Measurements from ENCODE around the gene METTL27. TPM values are rescaled to one million over a fixed set of nuclear protein-coding genes. Genes with fewer than 3 reads are reported as not detected.
A peak's percentile ranks its signal among the peaks of the same experiment; 100 is the strongest.
"Not testable (repeated sequence)": the region's sequence is repeated elsewhere in the genome, so short reads cannot be mapped to it uniquely, and the experiment has no call there.

Gene METTL27
- total RNA-seq, 1 donor from 2014 or later: 0.35 TPM

DNA sequence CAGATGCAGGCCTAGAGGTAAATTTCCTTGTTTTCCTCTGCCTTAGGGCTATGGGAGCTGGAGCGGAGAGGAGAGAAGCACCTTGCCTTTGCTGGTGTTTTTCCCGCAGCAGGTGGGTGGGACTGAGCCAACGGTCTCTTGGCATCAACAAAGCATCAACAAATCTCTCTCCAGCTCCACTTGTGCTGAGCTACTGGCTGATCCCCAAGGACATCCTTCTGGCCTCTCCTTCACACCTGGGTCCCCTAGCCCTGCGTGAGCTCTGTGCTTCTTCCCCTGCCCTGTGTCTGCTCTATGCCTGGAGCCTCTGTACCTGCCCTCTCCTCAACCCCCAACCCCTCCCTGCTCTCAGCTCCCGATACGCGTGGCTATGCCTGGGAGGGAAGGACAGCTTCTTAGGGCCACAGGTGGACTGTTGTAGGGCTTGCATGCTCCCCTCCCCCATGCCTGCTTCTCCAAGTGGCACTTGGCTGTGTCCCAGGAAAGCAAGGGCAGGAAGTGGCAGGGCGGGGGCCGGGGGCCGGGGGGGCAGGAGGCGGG is 14.7 kb downstream of the METTL27 start:
- intact Hi-C loops (cut with DNase I): no loop called here
- DNase-seq (ENCODE audit: low spot score): no peak

DNA sequence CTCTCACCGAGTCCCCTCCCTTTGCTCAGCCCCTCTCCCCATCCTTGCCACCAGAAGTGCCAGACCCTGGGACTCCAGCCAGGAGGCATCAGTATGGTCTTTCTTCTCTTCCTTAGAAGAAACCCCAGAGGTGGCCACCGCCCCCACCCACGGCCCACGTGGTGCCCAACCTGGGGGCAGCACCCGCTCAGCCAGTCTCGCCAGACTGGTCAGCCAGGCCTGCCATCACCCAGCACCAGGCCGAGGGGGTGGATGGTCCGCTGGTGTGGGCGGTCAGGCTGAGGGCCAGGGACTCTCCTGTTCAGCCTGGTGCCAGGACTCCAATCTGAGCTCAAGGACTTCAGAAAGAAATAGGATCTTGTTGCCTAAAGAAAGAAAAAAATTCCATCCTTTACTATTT is 17.3 kb downstream of the METTL27 start:
- intact Hi-C loops (cut with DNase I): no loop called here
- DNase-seq (ENCODE audit: low spot score): no peak

DNA sequence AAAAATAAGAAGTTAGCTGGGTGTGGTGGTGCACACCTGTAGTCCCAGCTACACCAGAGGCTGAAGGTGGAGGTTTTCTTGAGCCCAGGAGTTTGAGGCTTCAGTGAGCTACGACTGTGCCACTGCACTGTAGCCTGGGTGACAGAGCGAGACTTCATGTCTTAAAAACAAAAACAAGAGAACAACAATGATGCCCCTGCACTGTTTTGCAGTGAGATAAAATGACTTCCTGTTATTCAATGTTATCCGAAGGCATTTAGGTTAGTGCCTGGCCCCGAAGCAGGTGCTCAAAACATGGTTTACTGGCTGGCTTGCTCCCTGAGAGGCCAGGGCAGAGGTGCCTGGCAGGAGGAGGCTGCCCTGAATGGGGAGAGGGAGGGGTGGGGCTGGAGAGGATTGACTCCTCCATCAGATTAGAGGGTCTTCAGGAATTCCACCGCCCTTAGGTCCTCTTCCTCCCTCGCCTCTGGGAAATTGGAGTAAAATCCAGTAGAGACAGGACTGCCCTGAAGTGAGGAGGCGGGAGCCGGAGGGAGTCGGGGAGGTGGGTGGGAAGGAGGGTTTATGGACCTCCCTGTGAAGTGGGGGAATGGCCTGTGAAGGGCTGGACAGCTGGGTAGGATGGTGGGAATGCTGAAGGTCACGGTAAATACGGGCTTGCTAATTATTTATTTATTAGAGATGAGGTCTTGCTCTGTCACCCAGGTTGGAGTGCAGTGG is 18.3 kb downstream of the METTL27 start:
- DNase-seq (ENCODE audit: low spot score): no peak
- intact Hi-C loops (cut with DNase I): no loop called here

DNA sequence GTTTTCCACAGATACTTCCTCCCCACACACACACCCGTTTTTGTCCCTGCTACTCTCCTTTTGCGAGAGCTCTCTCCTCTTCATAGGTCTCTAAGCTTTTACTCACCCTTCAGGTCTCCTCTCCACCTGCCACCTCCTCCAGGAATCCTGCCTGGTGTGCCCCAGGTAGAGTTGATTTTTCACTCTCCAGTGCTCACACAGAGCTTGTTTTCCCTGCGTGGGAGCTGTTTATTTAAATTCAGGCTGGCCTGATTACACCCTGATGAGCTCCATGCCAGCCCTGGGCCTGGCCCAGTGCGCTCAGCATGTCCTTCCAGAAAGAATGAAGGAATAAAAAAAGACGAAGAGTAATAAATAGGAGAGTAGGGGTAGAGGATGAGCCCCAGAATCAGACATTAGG is 19.1 kb downstream of the METTL27 start:
- intact Hi-C loops (cut with DNase I): no loop called here
- no peak for DNase-seq (ENCODE audit: low spot score)

DNA sequence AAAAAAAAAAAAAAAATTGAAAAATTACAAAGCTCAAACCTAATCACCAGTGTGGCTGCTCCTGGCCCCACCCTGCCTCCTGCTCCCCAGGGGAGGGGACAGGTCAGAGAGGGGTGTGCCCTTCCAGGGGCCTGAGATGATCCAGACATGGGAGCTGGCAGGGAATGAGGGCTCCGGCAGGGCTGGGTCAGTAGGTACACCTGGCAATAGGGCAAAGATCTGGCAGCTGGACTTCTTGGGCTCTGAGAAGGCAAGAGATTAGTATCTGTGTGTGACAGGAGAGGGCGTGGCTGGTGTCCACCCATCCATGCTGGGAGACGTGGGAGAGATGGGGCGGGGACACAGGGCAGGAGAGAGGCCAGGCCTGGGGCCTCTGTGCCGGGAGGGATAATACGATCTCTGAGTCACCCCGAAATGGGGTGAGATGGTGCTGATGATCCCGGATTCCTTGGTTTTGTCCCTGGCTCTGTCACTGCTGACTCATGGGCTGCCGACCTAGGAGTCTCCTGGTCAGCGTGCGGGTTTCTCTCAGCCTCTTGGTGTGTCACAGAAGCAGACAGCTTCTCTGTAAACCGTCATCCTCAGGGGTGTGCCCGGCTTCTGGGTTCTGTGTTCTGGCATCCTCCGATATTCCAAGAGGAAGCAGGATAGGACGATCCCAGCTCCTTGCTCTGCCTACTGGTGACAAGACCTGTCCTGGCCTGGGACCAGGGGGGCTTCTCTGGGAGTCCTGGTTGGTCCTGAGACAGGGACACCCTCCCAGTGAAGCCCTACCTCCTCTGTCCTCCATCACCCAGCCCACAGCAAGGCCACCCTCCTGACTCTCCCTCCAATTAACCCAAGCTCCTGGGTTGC is 19.8 kb downstream of the METTL27 start:
- intact Hi-C loops (cut with DNase I): no loop called here
- DNase-seq (ENCODE audit: low spot score): no peak

DNA sequence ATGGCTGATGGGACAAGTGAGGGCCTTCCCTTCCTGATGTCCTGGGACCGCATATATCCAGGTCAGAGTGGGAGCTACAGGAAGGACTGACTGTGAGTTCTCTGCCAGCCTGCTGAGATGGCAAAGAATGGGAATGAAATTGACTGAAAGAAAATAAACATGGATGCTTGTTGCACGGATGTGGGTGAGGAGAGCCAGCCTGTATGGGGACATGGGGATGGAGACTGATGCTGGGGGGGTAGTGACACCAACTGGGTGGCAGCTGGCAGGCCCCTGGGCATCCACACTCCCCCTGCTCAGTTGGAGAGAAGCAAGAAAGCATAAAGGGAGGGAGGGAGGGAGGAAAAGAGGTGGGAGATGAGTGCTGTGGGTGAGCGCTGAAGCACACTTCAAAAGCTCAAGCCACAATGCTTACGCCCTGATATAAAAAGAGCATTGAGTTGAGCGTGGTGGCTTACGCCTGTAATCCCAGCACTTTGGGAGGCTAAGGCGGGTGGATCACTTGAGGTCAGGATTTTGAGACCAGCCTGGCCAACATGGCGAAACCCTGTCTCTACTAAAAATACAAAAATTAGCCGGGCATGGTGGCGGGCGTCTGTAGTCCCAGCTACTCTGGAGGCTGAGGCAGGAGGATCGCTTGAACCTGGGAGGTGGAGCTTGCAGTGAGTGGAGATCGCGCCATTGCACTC is 20.6 kb downstream of the METTL27 start:
- intact Hi-C loops (cut with DNase I); DNase-seq (ENCODE audit: low spot score): not testable (repeated sequence)

DNA sequence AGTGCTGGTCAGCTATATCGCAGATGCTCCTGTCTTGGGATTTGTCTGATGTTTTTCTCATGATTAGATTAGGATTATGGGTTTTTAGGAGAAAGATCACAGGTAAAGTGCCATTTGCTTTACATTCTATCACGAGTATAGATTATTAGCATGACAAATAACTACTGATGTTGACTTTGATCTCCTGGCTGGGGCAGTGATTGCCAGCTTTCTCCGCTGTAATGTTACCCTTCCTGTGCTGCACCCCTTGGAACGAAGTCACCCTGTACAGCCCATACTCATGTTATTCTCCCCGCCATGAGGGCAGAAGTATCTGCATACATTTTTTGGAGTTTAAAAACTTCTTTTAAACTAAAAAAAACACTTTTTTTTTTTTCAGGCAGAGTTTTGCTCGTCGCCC is 22.3 kb downstream of the METTL27 start:
- intact Hi-C loops (cut with DNase I): no loop called here
- no peak for DNase-seq (ENCODE audit: low spot score)

DNA sequence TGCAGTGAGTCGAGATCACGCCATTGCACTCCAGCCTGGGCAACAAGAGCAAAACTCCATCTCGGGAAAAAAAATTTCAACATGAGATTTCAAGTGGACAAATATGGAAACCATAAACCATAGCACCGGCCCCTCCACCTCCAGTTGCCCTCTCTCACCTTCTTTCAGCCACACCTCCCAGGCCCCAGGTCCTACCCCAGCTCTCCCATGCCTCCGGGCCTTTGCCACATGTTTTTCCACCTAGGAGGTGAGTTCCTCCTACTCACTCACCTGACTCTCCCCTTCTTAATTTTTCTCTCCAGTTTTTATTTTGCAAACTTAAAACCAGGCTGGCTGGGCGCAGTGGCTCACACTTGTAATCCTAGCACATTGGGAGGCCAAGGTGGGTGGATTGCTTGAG is 25.2 kb downstream of the METTL27 start:
- intact Hi-C loops (cut with DNase I): no loop called here
- no peak for DNase-seq (ENCODE audit: low spot score)

DNA sequence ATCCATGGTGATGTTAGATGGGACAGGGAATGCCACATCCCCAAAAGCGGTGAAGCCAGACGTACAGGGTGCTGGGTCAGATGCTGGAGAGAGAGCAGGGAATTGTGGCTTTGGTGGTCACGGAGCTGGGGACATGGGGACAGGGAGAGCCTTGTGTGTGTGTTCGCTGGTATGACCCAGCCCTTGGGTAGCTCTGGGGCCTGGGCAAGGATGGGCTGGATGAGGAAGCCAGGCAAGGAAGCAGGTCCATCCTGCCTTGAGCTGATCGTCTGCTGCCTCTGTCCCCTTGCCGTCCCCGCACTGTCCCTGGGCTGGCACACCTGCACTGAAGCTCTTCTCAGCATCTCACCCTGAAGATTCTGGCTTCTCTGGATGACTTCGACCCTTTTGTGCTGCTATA is 26.9 kb downstream of the METTL27 start:
- no peak for DNase-seq (ENCODE audit: low spot score)
- intact Hi-C loops (cut with DNase I): no loop called here

DNA sequence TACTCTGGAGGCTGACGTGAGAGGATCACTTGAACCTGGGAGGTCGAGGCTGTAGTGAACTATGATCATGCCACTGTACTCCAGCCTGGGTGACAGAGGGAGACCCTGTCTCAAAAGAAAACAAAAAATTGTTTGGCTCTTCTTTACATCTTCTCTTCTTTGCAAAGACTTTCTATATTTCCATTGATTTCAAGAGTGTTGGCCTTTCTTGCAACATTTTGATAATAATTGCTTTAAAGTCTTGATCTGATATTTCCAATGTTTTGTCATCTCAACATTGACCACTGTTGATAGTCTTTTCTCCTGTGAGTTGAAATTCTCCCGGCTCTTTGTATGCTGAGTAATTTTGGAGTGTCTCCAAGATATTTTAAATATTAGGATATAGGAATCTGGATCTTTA is 29.3 kb downstream of the METTL27 start:
- intact Hi-C loops (cut with DNase I): no loop called here

DNA sequence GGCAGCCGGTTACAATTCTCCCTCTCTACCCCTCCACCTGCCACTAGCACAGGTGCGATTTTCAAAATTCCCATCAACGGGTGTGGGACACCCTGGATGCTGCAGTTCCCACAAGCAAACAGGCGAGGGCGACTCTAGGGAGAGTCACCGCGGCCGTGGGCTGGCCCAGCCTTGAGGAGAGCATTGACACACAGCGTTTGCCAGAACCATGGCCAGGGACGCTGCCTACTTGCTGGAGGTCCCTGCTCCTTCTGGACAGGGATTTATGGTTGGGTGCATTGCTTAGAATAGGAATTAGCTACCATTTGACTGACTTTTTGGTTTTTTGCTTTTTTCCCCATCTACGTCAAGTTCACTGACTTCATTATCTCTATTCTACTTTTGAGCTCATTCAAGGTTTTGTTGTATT is 30.6 kb downstream of the METTL27 start:
- intact Hi-C loops (cut with DNase I): loop anchor here (1.0 kb wide), 1 partner anchor 44 kb away; no protein-coding TSS in a partner anchor
- peak; percentile 75 for DNase-seq (ENCODE audit: low spot score)

More for the DNA sequence above, 29.3 kb downstream of the METTL27 start:
- DNase-seq (ENCODE audit: low spot score): no peak

DNA sequence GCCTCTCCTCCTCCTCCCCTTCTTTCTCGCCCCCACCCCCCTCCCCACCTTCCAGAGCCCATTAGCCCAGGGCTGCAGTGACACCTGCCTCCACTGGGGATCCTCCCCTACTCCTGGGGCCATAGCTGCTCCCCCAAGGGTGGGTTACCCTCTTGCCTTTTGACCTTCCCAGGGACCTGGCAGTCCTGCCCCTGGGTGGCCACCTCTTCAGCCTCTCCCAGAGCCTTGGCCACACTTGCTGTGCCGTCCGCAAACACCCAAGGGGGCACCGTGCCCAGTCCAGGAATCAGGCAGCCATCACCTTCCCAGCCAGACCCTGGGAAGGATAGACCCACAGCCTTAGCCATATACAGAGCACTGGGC is 31.3 kb downstream of the METTL27 start:
- intact Hi-C loops (cut with DNase I): loop anchor here (1.0 kb wide), 1 partner anchor 44 kb away; no protein-coding TSS in a partner anchor
- peak; percentile 35 for DNase-seq (ENCODE audit: low spot score)

DNA sequence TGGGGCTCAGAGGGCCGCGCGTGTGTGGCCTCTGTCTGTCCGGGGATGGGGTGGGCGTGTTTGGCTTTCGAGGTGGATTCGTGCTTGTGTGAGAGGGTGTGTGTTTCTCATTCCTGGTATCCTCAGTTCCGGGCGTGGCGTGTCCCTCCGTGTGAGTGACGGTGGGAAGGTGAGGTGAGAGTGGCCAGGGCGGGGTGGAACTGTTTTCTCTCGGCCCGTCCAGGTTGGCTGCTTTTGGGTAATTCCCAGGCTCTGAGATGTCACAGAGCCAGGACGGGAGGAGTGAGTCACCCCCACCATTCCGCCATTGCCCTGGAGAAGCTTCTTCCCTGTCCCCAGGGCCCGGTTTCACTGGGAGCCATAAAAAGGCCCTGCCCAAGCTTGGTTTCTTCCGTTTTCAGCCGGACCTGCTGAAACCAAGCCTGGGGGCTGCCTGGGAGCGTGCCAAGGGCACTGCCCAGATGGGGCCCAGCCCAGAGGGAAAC is 32.8 kb downstream of the METTL27 start:
- DNase-seq (ENCODE audit: low spot score): peak; percentile 43
- intact Hi-C loops (cut with DNase I): no loop called here

DNA sequence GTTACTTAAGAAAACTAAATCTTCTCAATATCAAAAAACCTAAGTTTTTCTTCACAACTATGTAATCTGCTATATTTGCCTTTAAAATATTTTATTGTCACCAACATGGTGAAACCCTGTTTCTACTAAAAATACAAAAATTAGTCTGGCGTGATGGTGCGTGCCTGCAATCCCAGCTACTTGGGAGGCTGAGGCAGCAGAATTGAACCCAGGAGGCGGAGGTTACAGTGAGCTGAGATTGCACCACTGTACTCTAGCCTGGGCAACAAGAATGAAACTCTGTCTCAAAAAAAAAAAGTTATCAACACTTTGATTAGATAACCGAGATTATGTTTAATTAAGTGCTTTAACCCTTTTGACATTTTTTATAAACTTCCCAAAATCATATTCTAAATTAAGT is 39.9 kb downstream of the METTL27 start:
- intact Hi-C loops (cut with DNase I): no loop called here
- peak; percentile 9 for DNase-seq (ENCODE audit: low spot score)

DNA sequence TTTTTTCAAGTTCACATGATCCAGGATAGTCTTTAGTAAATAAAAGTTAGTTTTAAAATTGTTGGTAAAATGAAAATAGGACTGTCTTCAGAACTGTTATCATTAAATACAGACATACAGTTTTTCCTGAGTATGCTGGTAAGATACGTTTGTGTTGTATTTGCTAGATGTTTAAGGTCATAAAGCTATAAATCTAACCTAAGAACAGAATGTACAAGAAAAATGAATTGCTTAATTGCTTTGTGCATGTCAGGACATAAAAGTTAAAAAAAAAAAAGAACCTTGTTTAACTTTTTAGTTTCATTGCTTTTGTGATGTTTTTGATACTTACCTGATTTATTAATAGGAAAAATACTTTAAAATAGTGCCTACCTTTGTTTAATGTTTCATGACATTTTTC is 40.7 kb downstream of the METTL27 start:
- intact Hi-C loops (cut with DNase I): no loop called here
- DNase-seq (ENCODE audit: low spot score): no peak

DNA sequence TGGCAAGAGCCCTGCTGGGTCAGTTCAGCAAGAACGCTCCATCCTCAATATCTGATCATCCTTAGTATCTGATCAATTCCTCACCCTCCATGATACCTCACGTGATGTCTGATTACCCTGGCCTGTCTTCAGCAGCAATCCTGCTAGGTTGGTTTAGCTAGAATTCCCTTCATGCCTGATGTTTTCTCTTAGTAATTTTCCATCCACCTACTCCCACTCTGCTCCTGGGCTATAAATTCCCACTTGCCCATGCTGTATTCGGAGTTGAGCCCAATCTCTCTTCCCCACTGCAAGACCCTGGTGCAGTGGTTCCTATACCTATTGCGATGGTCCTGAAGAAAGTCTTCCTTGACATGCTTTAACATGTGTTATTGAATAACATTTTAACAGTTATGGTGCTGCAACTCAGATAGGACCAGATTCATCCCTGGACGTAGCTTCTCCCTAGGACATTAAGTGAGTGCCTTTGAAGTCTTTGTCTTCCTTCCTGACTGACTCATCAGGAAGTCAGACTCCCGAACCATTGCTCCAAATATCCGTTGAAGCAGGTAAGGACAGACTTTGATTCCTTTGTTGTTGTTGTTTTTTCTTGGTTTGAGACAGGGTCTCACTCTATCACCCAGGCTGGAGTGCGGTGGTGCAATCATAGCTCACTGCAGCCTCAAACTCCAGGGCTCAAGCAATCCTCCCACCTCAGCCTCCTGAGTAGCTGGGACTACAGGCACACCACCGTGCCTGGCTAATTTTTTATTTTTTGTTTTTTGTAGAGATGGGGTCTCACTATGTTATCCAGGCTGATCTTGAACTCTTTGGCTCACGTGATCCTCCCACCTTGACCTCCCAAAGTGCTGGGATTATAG is 42.8 kb downstream of the METTL27 start:
- intact Hi-C loops (cut with DNase I): no loop called here
- peak; percentile 26 for DNase-seq (ENCODE audit: low spot score)

DNA sequence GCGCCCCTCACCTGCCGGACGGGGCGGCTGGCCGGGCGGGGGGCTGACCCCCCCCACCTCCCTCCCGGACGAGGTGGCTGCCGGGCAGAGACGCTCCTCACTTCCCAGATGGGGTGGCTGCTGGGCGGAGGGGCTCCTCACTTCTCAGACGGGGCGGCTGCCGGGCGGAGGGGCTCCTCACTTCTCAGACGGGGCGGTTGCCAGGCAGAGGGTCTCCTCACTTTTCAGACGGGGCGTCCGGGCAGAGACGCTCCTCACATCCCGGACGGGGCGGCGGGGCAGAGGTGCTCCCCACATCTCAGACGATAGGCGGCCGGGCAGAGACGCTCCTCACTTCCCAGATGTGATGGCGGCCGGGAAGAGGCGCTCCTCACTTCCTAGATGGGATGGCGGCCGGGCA is 45.1 kb downstream of the METTL27 start:
- peak; percentile 10 for DNase-seq (ENCODE audit: low spot score)

DNA sequence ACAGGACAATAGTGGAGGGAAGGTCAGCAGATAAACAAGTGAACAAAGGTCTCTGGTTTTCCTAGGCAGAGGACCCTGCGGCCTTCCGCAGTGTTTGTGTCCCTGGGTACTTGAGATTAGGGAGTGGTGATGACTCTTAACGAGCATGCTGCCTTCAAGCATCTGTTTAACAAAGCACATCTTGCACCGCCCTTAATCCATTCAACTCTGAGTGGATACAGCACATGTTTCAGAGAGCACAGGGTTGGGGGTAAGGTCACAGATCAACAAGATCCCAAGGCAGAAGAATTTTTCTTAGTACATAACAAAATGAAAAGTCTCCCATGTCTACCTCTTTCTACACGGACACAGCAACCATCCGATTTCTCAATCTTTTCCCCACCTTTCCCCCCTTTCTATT is 45.7 kb downstream of the METTL27 start:
- intact Hi-C loops (cut with DNase I); DNase-seq (ENCODE audit: low spot score): not testable (repeated sequence)

More for the DNA sequence above, 45.1 kb downstream of the METTL27 start:
- intact Hi-C loops (cut with DNase I): not testable (repeated sequence)

DNA sequence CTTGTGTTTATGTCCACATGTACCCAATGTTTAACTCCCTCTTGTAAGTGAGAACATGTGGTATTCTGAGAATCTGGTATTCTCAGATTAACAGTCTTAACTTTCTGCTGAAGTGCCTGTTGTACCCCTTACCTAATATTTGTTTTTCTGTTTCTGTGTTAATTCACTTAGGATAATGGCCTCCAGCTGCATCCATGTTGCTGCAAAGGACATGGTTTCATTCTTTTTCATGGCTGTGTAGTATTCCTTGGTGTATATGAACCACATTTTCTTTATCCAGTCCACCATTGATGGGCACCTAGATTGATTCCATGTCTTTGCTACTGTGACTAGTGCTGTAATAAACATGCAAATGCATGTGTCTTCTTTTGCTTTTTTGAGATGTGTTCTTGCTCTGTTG is 47.1 kb downstream of the METTL27 start:
- intact Hi-C loops (cut with DNase I); DNase-seq (ENCODE audit: low spot score): not testable (repeated sequence)
